SK-N-SH (cell line): ENCODE results near the gene SWAP70. TPM values are rescaled to one million over a fixed set of nuclear protein-coding genes. Genes with fewer than 3 reads are reported as not detected.

Experiments used
- CTCF ChIA-PET: fragments of 300-600, 350-600 bp; formaldehyde crosslinking; extraction: SDS; loops from one replicate; lab custom pipeline; 2021; lab: Yijun Ruan, JAX
- POLR2A ChIA-PET: fragments of 350-600 bp; sonication (Branson Sonifier 250); formaldehyde crosslinking; extraction: SDS; loops from one replicate; lab custom pipeline; 2020; ENCODE audit warnings: antibody characterized with exemption, inconsistent platforms; lab: Yijun Ruan, JAX
- DNase-seq: peaks from one replicate; pipeline ENCODE4 v3.0.0; 2012
- H2AFZ ChIP-seq: fragments of 200-600 bp; sonication (generic); 2 replicates; pipeline ENCODE4 v1.8.1; 2016; ENCODE audit warnings: antibody characterized with exemption, mild to moderate bottlenecking, low read depth
- H3F3A ChIP-seq: fragments of 200-600 bp; sonication (generic); replicated peaks from 2 replicates; pipeline ENCODE3; 2016; ENCODE audit warnings: antibody characterized with exemption, mild to moderate bottlenecking; ENCODE audit not compliant: insufficient read depth
- H3K27ac ChIP-seq, 2 experiments: fragments of 200-500 bp in 1 of 2; fragments of 200-600 bp in 1 of 2; sonication (Bioruptor generic) in 1 of 2; sonication (generic), shearing (Covaris generic) in 1 of 2; 2 replicates each; pipeline versions ENCODE4 v1.5.1 to v1.6.1; 2014 to 2016; ENCODE audit warnings: low read depth in 2 of 2, inconsistent platforms in 1 of 2, low read length in 1 of 2, mild to moderate bottlenecking in 1 of 2, mixed read lengths in 1 of 2
- H3K27me3 ChIP-seq: fragments of 200-600 bp; sonication (generic), shearing (Covaris generic); 2 replicates; pipeline ENCODE4 v1.6.1; 2016; ENCODE audit warnings: mixed run types; ENCODE audit not compliant: insufficient read depth
- H3K36me3 ChIP-seq, 2 experiments: fragments of 200-500 bp in 1 of 2; fragments of 200-600 bp in 1 of 2; sonication (Bioruptor generic) in 1 of 2; sonication (generic) in 1 of 2; replicated peaks in 1 of 2; 2 replicates each; pipeline versions ENCODE3 to v1.5.1; 2014 to 2016; ENCODE audit warnings: low read length in 1 of 2, mild to moderate bottlenecking in 1 of 2; ENCODE audit not compliant: insufficient read depth in 2 of 2, control insufficient read depth in 1 of 2
- H3K4me1 ChIP-seq, 2 experiments: fragments of 200-500 bp in 1 of 2; fragments of 200-600 bp in 1 of 2; sonication (Bioruptor generic) in 1 of 2; sonication (generic), shearing (Covaris generic) in 1 of 2; 2 replicates each; pipeline versions ENCODE4 v1.5.1 to v1.6.1; 2014 to 2016; ENCODE audit warnings: low read depth in 1 of 2, low read length in 1 of 2, mixed run types in 1 of 2; ENCODE audit not compliant: insufficient read depth in 2 of 2, control insufficient read depth in 1 of 2
- H3K4me2 ChIP-seq: fragments of 200-600 bp; sonication (generic), shearing (Covaris generic); 2 replicates; pipeline ENCODE4 v1.6.1; 2017; ENCODE audit warnings: mixed run types
- H3K4me3 ChIP-seq, 2 experiments: fragments of 200-500 bp in 1 of 2; fragments of 200-600 bp in 1 of 2; sonication (Bioruptor generic) in 1 of 2; sonication (generic), shearing (Covaris generic) in 1 of 2; 2 replicates each; pipeline versions ENCODE4 v1.5.1 to v1.8.1; 2014 to 2016; ENCODE audit warnings: low read depth in 2 of 2, inconsistent platforms in 1 of 2, low read length in 1 of 2, mild to moderate bottlenecking in 1 of 2, mixed read lengths in 1 of 2, moderate library complexity in 1 of 2
- H3K79me2 ChIP-seq: fragments of 200-600 bp; sonication (generic); 2 replicates; pipeline ENCODE4 v1.8.1; 2017; ENCODE audit warnings: mild to moderate bottlenecking; ENCODE audit not compliant: insufficient read depth
- H3K9ac ChIP-seq: fragments of 200-600 bp; sonication (generic); 2 replicates; pipeline ENCODE4 v1.6.1; 2017; ENCODE audit warnings: mixed run types
- H3K9me2 ChIP-seq: fragments of 200-600 bp; sonication (generic); 2 replicates; pipeline ENCODE4 v1.6.1; 2017; ENCODE audit warnings: mixed run types
- H3K9me3 ChIP-seq: fragments of 200-600 bp; sonication (generic); 2 replicates; pipeline ENCODE4 v1.6.1; 2017; ENCODE audit warnings: mixed run types, mild to moderate bottlenecking, moderate library complexity
- H4K20me1 ChIP-seq: fragments of 200-600 bp; sonication (generic); 2 replicates; pipeline ENCODE4 v1.6.1; 2017; ENCODE audit warnings: mild to moderate bottlenecking, mixed run types; ENCODE audit not compliant: insufficient read depth
- CHD2 ChIP-seq: fragments of 150-350 bp; IDR thresholded peaks from 2 replicates; pipeline ENCODE4 v1.6.1; 2018; ENCODE audit warnings: low read length; ENCODE audit not compliant: partially characterized antibody
- CTCF ChIP-seq: fragments of 200-600 bp; sonication (generic); IDR thresholded peaks from 2 replicates; pipeline ENCODE4 v1.6.1; 2017; ENCODE audit warnings: antibody characterized with exemption, mild to moderate bottlenecking, moderate library complexity
- ELF1 ChIP-seq: IDR thresholded peaks from 2 replicates; pipeline ENCODE4 v1.4.0; 2012
- EZH2phosphoT487 ChIP-seq: fragments of 200-600 bp; sonication (generic); IDR thresholded peaks from 2 replicates; pipeline ENCODE4 v1.6.1; 2017; ENCODE audit warnings: low read depth, mixed run types, mild to moderate bottlenecking, antibody characterized with exemption, moderate library complexity, borderline replicate concordance
- FOSL2 ChIP-seq: IDR thresholded peaks from 2 replicates; pipeline ENCODE4 v1.4.0; 2012; ENCODE audit warnings: low read depth, mild to moderate bottlenecking, moderate library complexity, borderline replicate concordance
- FOXM1 ChIP-seq: IDR thresholded peaks from 2 replicates; pipeline ENCODE4 v1.4.0; 2012; ENCODE audit warnings: low read depth, mild to moderate bottlenecking
- GATA2 ChIP-seq: sonication (generic); formaldehyde crosslinking; IDR thresholded peaks from 2 replicates; pipeline ENCODE4 v1.5.0; 2020; ENCODE audit warnings: mild to moderate bottlenecking, missing genetic modification reagents
- JUND ChIP-seq: IDR thresholded peaks from 2 replicates; pipeline ENCODE4 v1.4.0; 2012
- MXI1 ChIP-seq: IDR thresholded peaks from 2 replicates; pipeline ENCODE4 v1.6.1; 2012; ENCODE audit warnings: mild to moderate bottlenecking, low read depth, low read length, improper control_type of control experiment
- NRF1 ChIP-seq: IDR thresholded peaks from 2 replicates; pipeline ENCODE4 v1.6.1; 2012; ENCODE audit warnings: low read depth, mild to moderate bottlenecking, low read length
- PBX3 ChIP-seq: IDR thresholded peaks from 2 replicates; pipeline ENCODE4; 2012
- RCOR1 ChIP-seq: fragments of 150-350 bp; IDR thresholded peaks from 2 replicates; pipeline ENCODE4 v1.6.1; 2017; ENCODE audit warnings: antibody characterized with exemption, low read length
- SIN3A ChIP-seq: IDR thresholded peaks from 2 replicates; pipeline ENCODE4 v1.6.1; 2012; ENCODE audit warnings: low read depth, mild to moderate bottlenecking, low read length, moderate library complexity, borderline replicate concordance
- SMC3 ChIP-seq: IDR thresholded peaks from 2 replicates; pipeline ENCODE4 v1.6.1; 2012; ENCODE audit warnings: low read depth, low read length, improper control_type of control experiment
- TAF1 ChIP-seq: IDR thresholded peaks from 2 replicates; pipeline ENCODE4 v1.6.1; 2012; ENCODE audit warnings: low read depth, mild to moderate bottlenecking, low read length, moderate library complexity, borderline replicate concordance
- TCF12 ChIP-seq: IDR thresholded peaks from 2 replicates; pipeline ENCODE4 v1.4.0; 2012
- WGBS: methylation state at CpG from one replicate; pipeline ENCODE4 v1.1.6; 2017; ENCODE audit warnings: low lambda C conversion rate; 5-methylcytosine and 5-hydroxymethylcytosine counted together
- polyA plus RNA-seq, 3 experiments: library from polyadenylated mRNA; depleted of rRNA; stranded (reverse); fragments of >200 nt; gene quantifications; 2 replicates each; pipeline ENCODE4 v1.2.3, GENCODE V29; 2012

Gene SWAP70
- polyA plus RNA-seq, 1 of the 3 experiments (the other 2 are of a cell fraction): 10.6 TPM

- TF ChIP-seq EZH2phosphoT487 (no peak), TAF1 (no peak)
These were observed 124.2 kb downstream of the SWAP70 start (continued) for GRCh38 chr11:9787981-9788521.

- no peaks in the 10 kb centered on the region for H3K9me3 ChIP-seq
- no peak overlapping the region for H3K4me2 ChIP-seq
- H3F3A ChIP-seq: peaks cover 8% of the 10 kb centered on the region
- H3K9me2 ChIP-seq: no peaks in the 10 kb centered on the region
- CTCF ChIA-PET: interaction anchor here (1.1 to 2.9 kb wide), 2 partner anchors 32 to 518 kb away, joined by 3 to 8 read pairs; no protein-coding TSS in a partner anchor
- no peak for DNase-seq
- no peak overlapping the region for H3K4me3 ChIP-seq
- peaks cover 13 to 35% of the 10 kb centered on the region in 2 experiments for H3K36me3 ChIP-seq
- TF ChIP-seq TCF12 (no peak), RCOR1 (no peak), NRF1 (no peak), TAF1 (no peak), PBX3 (no peak), GATA2 (CRISPR knock-in tag) (no peak), SMC3 (no peak), JUND (no peak), FOXM1 (no peak), FOSL2 (no peak), CTCF (no peak), MXI1 (no peak), SIN3A (no peak), ELF1 (no peak), CHD2 (no peak)
- TF ChIP-seq, all 33 proteins: peak for 0
- Histone ChIP-seq H3K27ac (no peak overlapping the region), H2AFZ (no peak overlapping the region), H4K20me1 (no peaks in the 10 kb centered on the region), H3K27me3 (no peaks in the 10 kb centered on the region), H3K9ac (no peak overlapping the region), H3K4me1 (peaks cover 7 to 12% of the 10 kb centered on the region in 2 experiments; a peak in 2 of 4 replicates), H3K79me2 (no peaks in the 10 kb centered on the region)
- POLR2A ChIA-PET: no interaction called here
- 93% methylated on average over 3 of the region's 3 CpGs for WGBS
These were observed 126.0 kb downstream of the SWAP70 start for GRCh38 chr11:9789910-9790309.
